Measurements from ENCODE around the gene ZFHX3. TPM values are rescaled to one million over a fixed set of nuclear protein-coding genes. Genes with fewer than 3 reads are reported as not detected.

The ZFHX3 gene
- total and polyA plus RNA-seq, 2 experiments from 2014 or later: 2.8 to 3.9 TPM

- H3K9me2 ChIP-seq (ENCODE audit: insufficient read depth): no peaks in the 10 kb centered on the region
- WGBS, 2 experiments (ENCODE audit: low coverage in 1 of 2, low lambda C conversion rate in 2 of 2, missing lambda C conversion rate in 2 of 2): 55 to 57% methylated on average over 4 of the region's 4 CpGs
- H3K4me3 ChIP-seq: no peak overlapping the region
- TF ChIP-seq EZH2phosphoT487 (IDR thresholded peaks at IDR 0.05; ENCODE audit: insufficient read depth, low read depth) (no peak), EZH2 (IDR thresholded peaks at IDR 0.05; ENCODE audit: insufficient read depth, poor library complexity, severe bottlenecking) (no peak)
- DNase-seq: peak; percentile 18
- H3K9ac ChIP-seq: no peak overlapping the region
- no peaks in the 10 kb centered on the region for H3K79me2 ChIP-seq (ENCODE audit: insufficient read depth)
- no peaks in the 10 kb centered on the region for H3K9me3 ChIP-seq (ENCODE audit: low read depth)
- in situ Hi-C loops (cut with MboI): no loop called here
- no peak overlapping the region for H3K27ac ChIP-seq
- H3K4me1 ChIP-seq (ENCODE audit: insufficient read depth): no peaks in the 10 kb centered on the region
- H3K27me3 ChIP-seq (replicated peaks; ENCODE audit: insufficient read depth): no peaks in the 10 kb centered on the region
- no peaks in the 10 kb centered on the region for H4K20me1 ChIP-seq (ENCODE audit: insufficient read depth)
- H2AFZ ChIP-seq: no peak overlapping the region
- 0 out of 2 replicates have a peak, but pooled peaks cover 10% of the 10 kb centered on the region for H3K36me3 ChIP-seq (ENCODE audit: low read depth)
- no peaks in the 10 kb centered on the region for H3F3A ChIP-seq (ENCODE audit: insufficient read depth)
- no peak overlapping the region for H3K4me2 ChIP-seq (ENCODE audit: unreplicated experiment)
These were observed 238.5 kb downstream of the ZFHX3 start for GRCh38 chr16:72809446-72809845.

DNA sequence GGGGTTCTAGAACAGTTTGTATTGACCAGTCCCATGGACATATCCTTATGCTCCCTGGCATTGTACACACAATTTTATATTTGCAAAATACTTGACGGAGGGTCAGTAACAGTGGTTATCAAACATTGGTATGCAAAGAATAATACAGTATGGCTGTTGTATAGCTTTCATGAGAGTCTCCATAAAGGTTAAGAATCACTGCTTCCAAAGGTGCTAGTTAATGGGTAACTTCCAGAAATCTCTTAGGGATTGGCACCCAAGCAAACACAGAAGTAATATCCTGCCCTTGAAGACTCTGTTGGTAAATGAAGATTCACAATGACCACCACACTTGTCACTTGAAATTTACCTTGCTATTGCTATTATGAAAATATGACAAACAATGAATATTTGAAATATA is 239.2 kb downstream of the ZFHX3 start:
- in situ Hi-C loops (cut with MboI): no loop called here
- Histone ChIP-seq H3K4me3 (no peak overlapping the region), H3K4me1 (ENCODE audit: insufficient read depth) (no peaks in the 10 kb centered on the region), H3K27me3 (replicated peaks; ENCODE audit: insufficient read depth) (no peaks in the 10 kb centered on the region), H3K9me2 (ENCODE audit: insufficient read depth) (no peaks in the 10 kb centered on the region), H3K36me3 (ENCODE audit: low read depth) (0 out of 2 replicates have a peak, but pooled peaks cover 10% of the 10 kb centered on the region), H3K4me2 (ENCODE audit: unreplicated experiment) (no peak overlapping the region), H4K20me1 (ENCODE audit: insufficient read depth) (no peaks in the 10 kb centered on the region), H3F3A (ENCODE audit: insufficient read depth) (no peaks in the 10 kb centered on the region), H3K79me2 (ENCODE audit: insufficient read depth) (no peaks in the 10 kb centered on the region), H3K9ac (no peak overlapping the region), H3K9me3 (ENCODE audit: low read depth) (no peaks in the 10 kb centered on the region), H2AFZ (no peak overlapping the region), H3K27ac (no peak overlapping the region)
- no peak for DNase-seq
- WGBS, 2 experiments (ENCODE audit: low coverage in 1 of 2, low lambda C conversion rate in 2 of 2, missing lambda C conversion rate in 2 of 2): 100% methylated on average over 1 of the region's 1 CpG
- TF ChIP-seq EZH2phosphoT487 (IDR thresholded peaks at IDR 0.05; ENCODE audit: insufficient read depth, low read depth) (no peak), EZH2 (IDR thresholded peaks at IDR 0.05; ENCODE audit: insufficient read depth, poor library complexity, severe bottlenecking) (no peak)

DNA sequence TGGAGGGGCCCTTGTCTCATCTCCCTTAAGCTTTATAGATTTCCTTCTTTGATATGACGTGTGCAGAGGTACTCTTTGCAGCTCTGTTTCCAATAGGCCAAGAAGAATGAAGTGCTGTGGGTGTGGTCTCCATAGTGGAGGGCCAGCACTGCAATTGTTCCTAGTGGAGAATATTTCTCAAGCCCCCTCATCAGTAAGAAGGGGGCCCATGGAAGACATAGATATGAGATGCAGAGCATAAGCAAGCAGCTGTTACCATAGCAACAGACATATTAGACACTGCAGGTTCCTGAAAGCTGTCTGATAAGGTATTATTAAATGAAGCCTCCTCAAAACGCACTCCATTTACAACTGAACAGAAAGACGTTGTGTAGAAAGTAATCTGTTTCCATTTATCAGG is 240.7 kb downstream of the ZFHX3 start:
- H3K4me3 ChIP-seq: no peak overlapping the region
- WGBS, 2 experiments (ENCODE audit: low coverage in 1 of 2, low lambda C conversion rate in 2 of 2, missing lambda C conversion rate in 2 of 2): 81% methylated on average over 3 of the region's 3 CpGs
- TF ChIP-seq EZH2 (IDR thresholded peaks at IDR 0.05; ENCODE audit: insufficient read depth, poor library complexity, severe bottlenecking): no peak
- TF ChIP-seq EZH2phosphoT487 (IDR thresholded peaks at IDR 0.05; ENCODE audit: insufficient read depth, low read depth): no peak
- H3K9me3 ChIP-seq (ENCODE audit: low read depth): no peaks in the 10 kb centered on the region
- no peak overlapping the region for H3K4me2 ChIP-seq (ENCODE audit: unreplicated experiment)
- in situ Hi-C loops (cut with MboI): no loop called here
- no peaks in the 10 kb centered on the region for H3K27me3 ChIP-seq (replicated peaks; ENCODE audit: insufficient read depth)
- H3F3A ChIP-seq (ENCODE audit: insufficient read depth): no peaks in the 10 kb centered on the region
- no peak overlapping the region for H3K9ac ChIP-seq
- DNase-seq: no peak
- H4K20me1 ChIP-seq (ENCODE audit: insufficient read depth): no peaks in the 10 kb centered on the region
- no peaks in the 10 kb centered on the region for H3K9me2 ChIP-seq (ENCODE audit: insufficient read depth)
- no peak overlapping the region for H3K27ac ChIP-seq
- no peaks in the 10 kb centered on the region for H3K79me2 ChIP-seq (ENCODE audit: insufficient read depth)
- H2AFZ ChIP-seq: no peak overlapping the region
- 0 out of 2 replicates have a peak, but pooled peaks cover 10% of the 10 kb centered on the region for H3K36me3 ChIP-seq (ENCODE audit: low read depth)
- no peaks in the 10 kb centered on the region for H3K4me1 ChIP-seq (ENCODE audit: insufficient read depth)

GRCh38 chr16:72805486-72805885 is 242.4 kb downstream of the ZFHX3 start:
- WGBS, 2 experiments (ENCODE audit: low coverage in 1 of 2, low lambda C conversion rate in 2 of 2, missing lambda C conversion rate in 2 of 2): 90 to 99% methylated on average over 3 of the region's 3 CpGs
- H3K27me3 ChIP-seq (replicated peaks; ENCODE audit: insufficient read depth): no peaks in the 10 kb centered on the region
- in situ Hi-C loops (cut with MboI): no loop called here
- H3F3A ChIP-seq (ENCODE audit: insufficient read depth): no peaks in the 10 kb centered on the region
- H4K20me1 ChIP-seq (ENCODE audit: insufficient read depth): no peaks in the 10 kb centered on the region
- no peak overlapping the region for H3K4me2 ChIP-seq (ENCODE audit: unreplicated experiment)
- H3K79me2 ChIP-seq (ENCODE audit: insufficient read depth): no peaks in the 10 kb centered on the region
- H3K9me2 ChIP-seq (ENCODE audit: insufficient read depth): no peaks in the 10 kb centered on the region
- H2AFZ ChIP-seq: no peak overlapping the region
- no peaks in the 10 kb centered on the region for H3K9me3 ChIP-seq (ENCODE audit: low read depth)
- no peaks in the 10 kb centered on the region for H3K4me1 ChIP-seq (ENCODE audit: insufficient read depth)
- no peak overlapping the region for H3K9ac ChIP-seq
- TF ChIP-seq EZH2phosphoT487 (IDR thresholded peaks at IDR 0.05; ENCODE audit: insufficient read depth, low read depth): no peak
- no peak for TF ChIP-seq EZH2 (IDR thresholded peaks at IDR 0.05; ENCODE audit: insufficient read depth, poor library complexity, severe bottlenecking)
- H3K27ac ChIP-seq: no peak overlapping the region
- no peak overlapping the region for H3K4me3 ChIP-seq
- DNase-seq: no peak
- 0 out of 2 replicates have a peak, but pooled peaks cover 6% of the 10 kb centered on the region for H3K36me3 ChIP-seq (ENCODE audit: low read depth)

Measured in GM23248 (cell line).